Duodenal mucosa (tissue), 2 donors: Measurements from ENCODE around the gene OVCA2.
A peak's percentile ranks its signal among the peaks of the same experiment; 100 is the strongest.

Experiments
- H3K27ac ChIP-seq: one replicate; pipeline ENCODE4 v1.7.0; 2013; ENCODE audit warnings: low read depth, low read length
- H3K27me3 ChIP-seq, 2 donors: one replicate each; pipeline ENCODE4 v1.7.0; 2013; ENCODE audit warnings: low read length in 2 of 2, control low read depth in 1 of 2; ENCODE audit not compliant: insufficient read depth in 2 of 2, control insufficient read depth in 1 of 2
- H3K36me3 ChIP-seq, 2 donors: one replicate each; pipeline ENCODE4 v1.7.0; 2013; ENCODE audit warnings: low read length in 2 of 2, control low read depth in 1 of 2; ENCODE audit not compliant: insufficient read depth in 2 of 2, control insufficient read depth in 1 of 2
- H3K4me1 ChIP-seq, 2 donors: one replicate each; pipeline ENCODE4 v1.7.0; 2013; ENCODE audit warnings: low read length in 2 of 2, control low read depth in 1 of 2; ENCODE audit not compliant: insufficient read depth in 2 of 2, control insufficient read depth in 1 of 2
- H3K4me3 ChIP-seq, 2 donors: one replicate each; pipeline ENCODE4 v1.7.0; 2013; ENCODE audit warnings: low read length in 2 of 2, low read depth in 1 of 2
- H3K9ac ChIP-seq, 2 donors: one replicate each; pipeline ENCODE4 v1.7.0; 2013; ENCODE audit warnings: low read length in 2 of 2, low read depth in 1 of 2
- H3K9me3 ChIP-seq, 2 donors: one replicate each; pipeline ENCODE4 v1.7.0; 2013; ENCODE audit warnings: low read length in 2 of 2, control low read depth in 1 of 2; ENCODE audit not compliant: control insufficient read depth in 1 of 2

Gene OVCA2

DNA sequence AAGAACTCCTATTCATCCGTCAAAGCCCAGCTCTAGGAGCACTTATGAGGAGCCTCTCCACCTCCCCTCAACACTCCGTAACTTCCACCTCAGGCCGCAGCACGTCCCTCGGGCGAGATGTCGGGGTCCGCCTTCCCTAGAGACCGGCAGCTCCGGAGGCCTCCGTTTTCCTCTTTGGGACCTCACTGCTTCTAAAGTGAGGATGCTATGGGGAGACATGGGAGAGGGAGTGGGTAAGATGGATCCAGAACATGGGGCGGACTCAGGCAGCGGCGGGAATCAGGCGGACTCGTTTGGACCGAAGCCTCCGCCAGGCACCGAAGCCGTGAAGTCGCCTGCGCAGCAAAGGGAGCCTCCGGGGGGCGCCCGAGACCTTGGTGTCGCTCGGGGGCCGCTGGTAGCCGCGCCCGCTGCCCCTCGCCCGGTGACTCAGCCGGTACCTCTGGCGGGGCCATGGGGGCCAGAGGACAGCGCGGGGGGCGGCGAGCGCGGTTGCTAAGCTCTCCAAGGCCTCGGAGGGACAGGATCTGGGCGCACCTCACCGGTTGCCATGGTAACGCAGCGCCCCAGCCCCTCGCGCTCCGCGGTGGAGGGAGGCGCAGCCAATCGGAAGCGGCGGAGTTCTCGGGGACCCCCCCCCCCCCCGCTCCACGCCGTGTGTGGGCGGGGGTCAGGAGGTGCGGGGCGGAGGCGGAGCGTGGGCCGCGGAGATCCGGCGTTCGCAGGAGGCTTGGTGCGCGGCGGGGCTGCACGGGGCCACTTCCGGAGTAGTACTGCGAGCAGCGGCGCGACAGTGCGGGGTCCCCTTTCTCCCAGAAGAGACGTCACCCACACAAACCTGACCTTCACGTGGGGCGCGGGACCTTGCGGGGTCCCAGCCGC, 11.8 kb downstream of the OVCA2 start:
- Histone ChIP-seq H3K9ac (no peak overlapping the region), H3K27ac (peak overlapping the region; percentile 50), H3K9me3 (no peaks in the 10 kb centered on the region), H3K4me1 (peaks cover 21 to 26% of the 10 kb centered on the region in 2 donors), H3K4me3 (peak overlapping the region; percentile 55 to 60), H3K36me3 (no peaks in the 10 kb centered on the region), H3K27me3 (peaks cover 19 to 29% of the 10 kb centered on the region in 2 donors)

GRCh38 chr17:2054262-2054511, 12.4 kb downstream of the OVCA2 start:
- H3K4me3 ChIP-seq = peak overlapping the region; percentile 55 to 60
- H3K9ac ChIP-seq = peak overlapping the region in 1 of 2 donors; percentile 33
- H3K9me3 ChIP-seq = no peaks in the 10 kb centered on the region
- H3K27me3 ChIP-seq = peaks cover 19 to 29% of the 10 kb centered on the region in 2 donors
- H3K27ac ChIP-seq = peak overlapping the region; percentile 50
- H3K4me1 ChIP-seq = peaks cover 16 to 22% of the 10 kb centered on the region in 2 donors
- no peaks in the 10 kb centered on the region for H3K36me3 ChIP-seq

- peaks cover 19 to 29% of the 10 kb centered on the region in 2 donors for H3K27me3 ChIP-seq
- H3K27ac ChIP-seq = peak within 1 kb of the TSS; percentile 77
- peak within 1 kb of the TSS in 1 of 2 donors; percentile 33 for H3K9ac ChIP-seq
- H3K4me1 ChIP-seq = peaks cover 14 to 19% of the 10 kb centered on the region in 2 donors
- H3K9me3 ChIP-seq = no peaks in the 10 kb centered on the region
- peak within 1 kb of the TSS; percentile 55 to 60 for H3K4me3 ChIP-seq
- no peaks in the 10 kb centered on the region for H3K36me3 ChIP-seq
Measured at GRCh38 chr17:2054512-2055291, 12.9 kb downstream of the OVCA2 start, which contains the start of gene HIC1. Gene HIC1, plus strand, starts transcription at chr17:2055103. Its CDS starts 1,588 bp downstream, at chr17:2056691.

GRCh38 chr17:2055292-2056205, 13.7 kb downstream of the OVCA2 start:
- Histone ChIP-seq H3K36me3 (peaks cover 0 to 3% of the 10 kb centered on the region in 2 donors), H3K9me3 (no peaks in the 10 kb centered on the region), H3K4me1 (peaks cover 14 to 27% of the 10 kb centered on the region in 2 donors), H3K9ac (peak overlapping the region; percentile 16 to 59), H3K27me3 (peaks cover 19 to 31% of the 10 kb centered on the region in 2 donors), H3K4me3 (peak overlapping the region; percentile 60 to 66), H3K27ac (peak overlapping the region; percentile 77)

- peaks cover 19 to 28% of the 10 kb centered on the region in 2 donors for H3K27me3 ChIP-seq
- H3K36me3 ChIP-seq = peaks cover 0 to 12% of the 10 kb centered on the region in 2 donors
- H3K9me3 ChIP-seq = no peaks in the 10 kb centered on the region
- H3K4me1 ChIP-seq = peaks cover 20 to 35% of the 10 kb centered on the region in 2 donors
- H3K9ac ChIP-seq = peak overlapping the region; percentile 16 to 59
- H3K27ac ChIP-seq = peak overlapping the region; percentile 70
- H3K4me3 ChIP-seq = peak overlapping the region; percentile 47 to 66
Measured at GRCh38 chr17:2056206-2057174, 14.7 kb downstream of the OVCA2 start.

DNA sequence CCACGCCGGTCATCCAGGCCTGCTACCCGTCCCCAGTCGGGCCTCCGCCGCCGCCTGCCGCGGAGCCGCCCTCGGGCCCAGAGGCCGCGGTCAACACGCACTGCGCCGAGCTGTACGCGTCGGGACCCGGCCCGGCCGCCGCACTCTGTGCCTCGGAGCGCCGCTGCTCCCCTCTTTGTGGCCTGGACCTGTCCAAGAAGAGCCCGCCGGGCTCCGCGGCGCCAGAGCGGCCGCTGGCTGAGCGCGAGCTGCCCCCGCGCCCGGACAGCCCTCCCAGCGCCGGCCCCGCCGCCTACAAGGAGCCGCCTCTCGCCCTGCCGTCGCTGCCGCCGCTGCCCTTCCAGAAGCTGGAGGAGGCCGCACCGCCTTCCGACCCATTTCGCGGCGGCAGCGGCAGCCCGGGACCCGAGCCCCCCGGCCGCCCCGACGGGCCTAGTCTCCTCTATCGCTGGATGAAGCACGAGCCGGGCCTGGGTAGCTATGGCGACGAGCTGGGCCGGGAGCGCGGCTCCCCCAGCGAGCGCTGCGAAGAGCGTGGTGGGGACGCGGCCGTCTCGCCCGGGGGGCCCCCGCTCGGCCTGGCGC, 15.4 kb downstream of the OVCA2 start:
- H3K4me1 ChIP-seq = peaks cover 20 to 39% of the 10 kb centered on the region in 2 donors
- peaks cover 19 to 21% of the 10 kb centered on the region in 2 donors for H3K27me3 ChIP-seq
- H3K9me3 ChIP-seq = no peaks in the 10 kb centered on the region
- peaks cover 0 to 14% of the 10 kb centered on the region in 2 donors for H3K36me3 ChIP-seq
- peak overlapping the region in 1 of 2 donors; percentile 18 for H3K9ac ChIP-seq
- H3K4me3 ChIP-seq = peak overlapping the region in 1 of 2 donors; percentile 66
- no peak overlapping the region for H3K27ac ChIP-seq

DNA sequence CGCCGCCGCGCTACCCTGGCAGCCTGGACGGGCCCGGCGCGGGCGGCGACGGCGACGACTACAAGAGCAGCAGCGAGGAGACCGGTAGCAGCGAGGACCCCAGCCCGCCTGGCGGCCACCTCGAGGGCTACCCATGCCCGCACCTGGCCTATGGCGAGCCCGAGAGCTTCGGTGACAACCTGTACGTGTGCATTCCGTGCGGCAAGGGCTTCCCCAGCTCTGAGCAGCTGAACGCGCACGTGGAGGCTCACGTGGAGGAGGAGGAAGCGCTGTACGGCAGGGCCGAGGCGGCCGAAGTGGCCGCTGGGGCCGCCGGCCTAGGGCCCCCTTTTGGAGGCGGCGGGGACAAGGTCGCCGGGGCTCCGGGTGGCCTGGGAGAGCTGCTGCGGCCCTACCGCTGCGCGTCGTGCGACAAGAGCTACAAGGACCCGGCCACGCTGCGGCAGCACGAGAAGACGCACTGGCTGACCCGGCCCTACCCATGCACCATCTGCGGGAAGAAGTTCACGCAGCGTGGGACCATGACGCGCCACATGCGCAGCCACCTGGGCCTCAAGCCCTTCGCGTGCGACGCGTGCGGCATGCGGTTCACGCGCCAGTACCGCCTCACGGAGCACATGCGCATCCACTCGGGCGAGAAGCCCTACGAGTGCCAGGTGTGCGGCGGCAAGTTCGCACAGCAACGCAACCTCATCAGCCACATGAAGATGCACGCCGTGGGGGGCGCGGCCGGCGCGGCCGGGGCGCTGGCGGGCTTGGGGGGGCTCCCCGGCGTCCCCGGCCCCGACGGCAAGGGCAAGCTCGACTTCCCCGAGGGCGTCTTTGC, 16.2 kb downstream of the OVCA2 start:
- Histone ChIP-seq H3K27me3 (peaks cover 18 to 21% of the 10 kb centered on the region in 2 donors), H3K9me3 (no peaks in the 10 kb centered on the region), H3K9ac (peak overlapping the region in 1 of 2 donors; percentile 57), H3K4me1 (peaks cover 20 to 46% of the 10 kb centered on the region in 2 donors), H3K4me3 (peak overlapping the region; percentile 22 to 65), H3K36me3 (peaks cover 0 to 14% of the 10 kb centered on the region in 2 donors), H3K27ac (peak overlapping the region; percentile 73)
